LNCAP (cell line): Measurements from ENCODE around the gene PIGB.

Experiments
- CTCF ChIP-seq: fragments of 450-650 bp; IDR thresholded peaks from 2 replicates; pipeline ENCODE4 v1.5.1; 2017; ENCODE audit warnings: mild to moderate bottlenecking

The PIGB gene

GRCh38 chr15:55318588-55319494 is at the start of gene PIGB, which contains the start of gene PIGBOS1:
PIGB (plus strand) TSS chr15:55319222; CDS start chr15:55319251, 29 bp downstream.
PIGBOS1 (minus strand) TSS chr15:55319123; CDS start chr15:55317792, 1,331 bp downstream.
- no peak for TF ChIP-seq CTCF

- no peak for TF ChIP-seq CTCF
Measured at GRCh38 chr15:55270291-55270690, 48.7 kb upstream of the PIGB start.

- no peak for TF ChIP-seq CTCF
Measured at GRCh38 chr15:55276324-55276723, 42.7 kb upstream of the PIGB start.

GRCh38 chr15:55277116-55277564 is 41.9 kb upstream of the PIGB start:
- no peak for TF ChIP-seq CTCF

GRCh38 chr15:55277715-55278114 is 41.3 kb upstream of the PIGB start:
- TF ChIP-seq CTCF, result no peak

- TF ChIP-seq CTCF, result no peak
Measured at GRCh38 chr15:55279100-55279745, 39.8 kb upstream of the PIGB start.

- no peak for TF ChIP-seq CTCF
Measured at GRCh38 chr15:55279746-55280351, 39.2 kb upstream of the PIGB start.
